Subcutaneous adipose tissue (tissue), 4 donors: Measurements from ENCODE around the gene POU6F2. TPM values are rescaled to one million over a fixed set of nuclear protein-coding genes. Genes with fewer than 3 reads are reported as not detected.

Experiments
- total RNA-seq, 4 donors: library from RNA; depleted of rRNA; stranded (reverse); fragments of >200 nt; gene quantifications; one replicate each; pipeline ENCODE4 v1.1.0, GENCODE V29; 2016
- TF ChIP-seq, protein P1 (sequence below): fragments of 450-650 bp; IDR thresholded peaks from one replicate; pipeline ENCODE4 v1.5.1; 2016; ENCODE audit warnings: low read depth, mild to moderate bottlenecking, control low read depth, antibody characterized with exemption, moderate library complexity

The POU6F2 gene
- total RNA-seq, 4 donors from 2014 or later, result not detected

DNA sequence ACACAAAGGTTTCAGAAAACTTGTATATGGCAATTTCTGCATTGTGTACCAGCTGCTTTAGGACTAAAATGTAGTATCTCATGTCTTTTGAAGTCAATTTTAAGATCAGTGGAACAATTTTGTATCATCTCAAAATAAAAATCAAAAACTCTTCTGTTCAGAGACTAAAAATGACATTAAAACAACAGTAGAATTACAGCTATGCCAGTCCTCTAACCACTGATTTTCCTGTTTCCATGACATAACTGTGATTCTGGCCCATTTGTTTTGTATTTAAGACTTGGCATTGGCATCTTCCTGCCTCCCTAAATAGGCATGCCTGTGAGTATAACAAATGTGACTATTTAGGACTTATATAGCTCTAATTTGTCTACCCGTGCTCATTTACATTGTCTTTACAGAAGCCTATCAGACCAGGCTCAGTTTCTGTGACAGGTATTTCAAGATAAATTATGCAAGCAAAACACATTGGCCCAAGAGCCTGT is 39.7 kb upstream of the POU6F2 start:
- TF ChIP-seq, protein P1, sequence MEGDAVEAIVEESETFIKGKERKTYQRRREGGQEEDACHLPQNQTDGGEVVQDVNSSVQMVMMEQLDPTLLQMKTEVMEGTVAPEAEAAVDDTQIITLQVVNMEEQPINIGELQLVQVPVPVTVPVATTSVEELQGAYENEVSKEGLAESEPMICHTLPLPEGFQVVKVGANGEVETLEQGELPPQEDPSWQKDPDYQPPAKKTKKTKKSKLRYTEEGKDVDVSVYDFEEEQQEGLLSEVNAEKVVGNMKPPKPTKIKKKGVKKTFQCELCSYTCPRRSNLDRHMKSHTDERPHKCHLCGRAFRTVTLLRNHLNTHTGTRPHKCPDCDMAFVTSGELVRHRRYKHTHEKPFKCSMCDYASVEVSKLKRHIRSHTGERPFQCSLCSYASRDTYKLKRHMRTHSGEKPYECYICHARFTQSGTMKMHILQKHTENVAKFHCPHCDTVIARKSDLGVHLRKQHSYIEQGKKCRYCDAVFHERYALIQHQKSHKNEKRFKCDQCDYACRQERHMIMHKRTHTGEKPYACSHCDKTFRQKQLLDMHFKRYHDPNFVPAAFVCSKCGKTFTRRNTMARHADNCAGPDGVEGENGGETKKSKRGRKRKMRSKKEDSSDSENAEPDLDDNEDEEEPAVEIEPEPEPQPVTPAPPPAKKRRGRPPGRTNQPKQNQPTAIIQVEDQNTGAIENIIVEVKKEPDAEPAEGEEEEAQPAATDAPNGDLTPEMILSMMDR, result no peak

DNA sequence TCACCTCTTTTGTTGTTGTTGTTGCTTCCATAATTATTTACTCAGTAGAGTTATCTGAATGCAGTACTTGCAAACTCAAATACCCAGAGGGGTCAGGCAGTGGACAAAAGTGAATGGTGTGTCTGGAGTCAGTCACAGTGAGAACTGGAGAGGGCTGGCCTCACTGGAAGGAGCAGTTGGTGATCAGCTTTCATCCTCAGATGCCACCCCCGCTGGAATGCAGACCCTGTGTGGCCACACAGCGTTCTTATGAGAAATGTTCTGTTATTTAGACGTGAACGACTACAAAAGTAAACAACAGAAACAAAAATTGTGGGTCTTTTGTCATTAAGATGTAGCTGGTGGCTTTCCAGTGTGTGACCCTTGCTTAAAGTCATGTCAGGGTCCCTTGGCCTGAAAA is 39.1 kb upstream of the POU6F2 start:
- TF ChIP-seq, protein P1, result no peak

DNA sequence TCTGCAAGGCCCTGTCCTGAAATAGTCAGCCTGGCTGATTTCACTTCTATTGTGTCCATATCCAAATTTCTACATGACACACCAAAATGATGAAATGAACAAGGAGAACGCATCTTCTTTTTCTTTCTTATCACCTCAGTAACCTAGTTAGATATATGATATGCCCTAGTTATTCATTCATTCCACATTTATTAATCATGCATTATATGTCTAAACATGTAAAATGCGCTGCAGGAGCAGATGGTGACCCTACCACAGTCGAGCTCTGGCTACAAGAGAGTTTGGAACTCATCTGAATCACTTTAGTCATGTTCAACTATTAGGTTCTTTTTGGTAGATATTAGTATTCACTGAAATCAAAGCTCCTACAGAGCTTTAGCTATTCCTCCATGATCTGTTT is 36.9 kb upstream of the POU6F2 start:
- TF ChIP-seq, protein P1, result no peak

DNA sequence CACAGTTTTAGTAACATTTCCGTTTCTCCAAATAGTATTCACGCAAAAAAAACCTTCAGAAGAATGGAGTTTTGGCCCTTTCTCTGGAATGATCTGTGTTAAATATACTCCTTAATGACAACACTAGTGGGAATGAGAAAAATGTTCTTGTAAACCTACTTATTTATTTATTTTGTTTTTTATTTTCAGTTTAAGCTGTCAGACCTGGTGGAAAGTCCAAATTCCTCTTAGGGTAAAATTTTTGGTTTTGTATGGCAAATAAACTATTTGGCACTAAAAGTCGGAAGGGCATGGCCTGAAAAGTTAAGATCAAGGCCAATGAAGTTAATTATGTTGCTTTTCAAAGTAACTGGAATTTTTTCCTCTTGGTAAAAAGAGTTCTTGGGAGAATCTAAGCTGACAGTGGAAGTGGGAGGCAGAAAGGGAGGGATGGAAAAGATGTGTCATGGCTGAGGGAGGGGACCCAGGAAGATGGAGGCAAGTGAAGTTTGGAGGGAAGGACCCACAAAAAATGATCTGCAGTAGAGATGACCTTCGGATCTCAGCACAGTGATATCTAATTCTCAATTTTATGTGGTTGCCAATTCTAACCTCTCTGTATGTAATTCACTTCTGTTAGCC is 35.2 kb upstream of the POU6F2 start:
- TF ChIP-seq, protein P1, result no peak

DNA sequence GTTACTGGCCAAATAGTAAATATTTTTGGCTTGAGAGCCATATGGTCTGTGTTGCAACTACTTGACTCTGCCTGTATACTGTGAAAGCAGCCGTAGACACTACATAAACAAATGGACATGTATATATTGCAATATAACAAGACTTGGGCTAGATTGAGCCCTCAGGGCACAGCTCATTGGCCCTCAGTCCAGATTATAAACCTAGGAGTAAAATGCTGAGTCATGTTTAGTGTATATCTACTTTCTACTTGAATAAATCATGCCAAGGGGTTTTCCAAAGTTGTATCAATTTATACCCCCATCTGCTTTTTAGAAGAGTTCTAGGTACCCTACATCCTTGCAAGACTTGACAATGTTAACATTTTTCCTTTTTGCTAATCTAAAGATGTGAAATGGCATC is 27.4 kb upstream of the POU6F2 start:
- TF ChIP-seq, protein P1, result no peak

DNA sequence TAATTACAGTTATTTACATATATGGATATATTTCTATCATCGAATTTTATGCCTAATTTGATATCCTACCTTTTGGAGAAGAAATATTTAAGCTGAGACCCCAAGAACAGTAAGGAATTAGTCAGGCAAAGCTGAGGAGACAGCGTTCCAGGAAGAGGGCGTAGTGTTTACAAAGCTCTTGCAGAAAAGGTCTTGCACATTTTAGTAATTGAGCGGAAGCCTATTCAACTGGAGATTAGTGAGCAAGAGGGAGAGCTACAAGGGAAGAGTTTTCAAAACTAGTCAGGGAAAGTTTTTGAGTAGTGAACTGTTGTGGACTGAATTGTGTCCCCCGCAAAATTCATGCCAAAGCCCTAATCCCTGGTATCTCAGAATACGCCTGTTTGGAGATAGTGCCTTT is 26.5 kb upstream of the POU6F2 start:
- TF ChIP-seq, protein P1, result no peak

DNA sequence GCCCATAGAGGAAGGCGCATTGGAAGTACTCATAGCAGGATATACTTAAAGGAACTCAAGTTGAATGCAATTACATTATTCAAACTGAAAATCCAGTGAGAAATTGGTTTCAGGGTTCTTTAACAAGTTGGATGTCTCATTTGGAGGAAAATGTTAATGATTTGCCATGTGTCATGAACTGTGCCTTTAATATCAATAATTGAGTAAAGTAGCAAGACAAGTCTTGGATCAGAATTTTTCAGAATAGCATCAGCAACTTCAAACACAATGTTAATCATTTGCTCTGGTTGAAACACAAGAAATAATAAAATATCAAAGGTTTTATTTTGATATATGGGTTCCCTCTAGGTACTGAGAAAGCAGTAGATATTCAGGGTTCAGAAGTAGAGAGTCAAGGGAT is 24.5 kb upstream of the POU6F2 start:
- TF ChIP-seq, protein P1, result no peak
